Suprapubic skin (tissue), 4 donors: ENCODE results near the gene IP6K1. TPM values are rescaled to one million over a fixed set of nuclear protein-coding genes. Genes with fewer than 3 reads are reported as not detected.
"Not testable (repeated sequence)": the region's sequence is repeated elsewhere in the genome, so short reads cannot be mapped to it uniquely, and the experiment has no call there.

ENCODE experiments used
- DNase-seq, 2 donors: peaks; one replicate each; pipeline ENCODE4 v3.0.0-alpha.2; 2019; ENCODE audit warnings: low spot score in 2 of 2
- H3K27ac ChIP-seq: fragments of 200-600 bp; sonication (generic); one replicate; pipeline ENCODE4 v1.5.1; 2019
- H3K27me3 ChIP-seq: fragments of 200-600 bp; sonication (generic); one replicate; pipeline ENCODE4 v1.5.1; 2019
- H3K36me3 ChIP-seq: fragments of 200-600 bp; sonication (generic); one replicate; pipeline ENCODE4 v1.5.1; 2019
- H3K4me1 ChIP-seq: fragments of 200-600 bp; sonication (generic); one replicate; pipeline ENCODE4 v1.5.1; 2019
- H3K4me3 ChIP-seq: fragments of 200-600 bp; sonication (generic); one replicate; pipeline ENCODE4 v1.5.1; 2019; ENCODE audit warnings: mild to moderate bottlenecking
- H3K9me3 ChIP-seq: fragments of 200-600 bp; sonication (generic); one replicate; pipeline ENCODE4 v1.5.1; 2019
- EP300 ChIP-seq: sonication (generic); formaldehyde crosslinking; IDR thresholded peaks from one replicate; pipeline ENCODE4 v1.6.1; 2017; ENCODE audit warnings: antibody characterized with exemption
- POLR2A ChIP-seq, 2 donors: fragments of 450-650 bp; IDR thresholded peaks; one replicate each; pipeline ENCODE4 v1.6.1; 2017; ENCODE audit warnings: antibody characterized with exemption in 2 of 2, mild to moderate bottlenecking in 2 of 2, moderate library complexity in 2 of 2
- POLR2AphosphoS5 ChIP-seq, 3 donors: sonication (generic); formaldehyde crosslinking; IDR thresholded peaks; one replicate each; pipeline ENCODE4 v1.6.1; 2017; ENCODE audit warnings: antibody characterized with exemption in 3 of 3
- WGBS: methylation state at CpG from one replicate; pipeline ENCODE4 v1.1.5; 2018; 5-methylcytosine and 5-hydroxymethylcytosine counted together
- total RNA-seq, 4 donors: library from RNA; depleted of rRNA; stranded (reverse); fragments of >200 nt; gene quantifications; one replicate each; pipeline ENCODE4 v1.1.0, GENCODE V29; 2016
- TF ChIP-seq, protein P1 (sequence below), 2 donors: fragments of 200-600 bp in 1 of 2; fragments of 450-650 bp in 1 of 2; sonication (generic) in 1 of 2; IDR thresholded peaks; one replicate each; pipeline ENCODE4 v1.5.1; 2016 to 2019; ENCODE audit warnings: antibody characterized with exemption in 2 of 2, mild to moderate bottlenecking in 1 of 2, moderate library complexity in 1 of 2

Gene IP6K1
- total RNA-seq, 4 donors from 2014 or later, result 39.5 to 57.3 (median 53.2) TPM

DNA sequence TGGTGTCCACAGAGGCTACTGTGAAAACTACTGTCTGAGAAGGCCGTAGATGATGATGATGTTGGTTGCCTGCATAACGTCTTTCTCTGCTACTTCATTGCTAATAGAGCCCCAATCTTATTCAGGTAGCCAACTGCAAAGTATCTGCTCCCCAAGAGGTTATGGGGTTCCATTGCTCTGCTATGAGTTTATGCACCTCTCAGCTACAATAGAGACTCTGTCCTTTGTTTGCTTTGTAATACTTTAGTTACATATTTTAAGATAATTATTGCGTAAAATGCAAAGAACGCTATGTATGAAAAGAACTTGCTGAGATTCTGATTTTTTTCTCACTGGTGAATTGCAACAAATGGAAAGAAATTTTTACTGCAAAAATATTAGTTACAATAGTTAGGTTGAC, 34.8 kb downstream of the IP6K1 start:
- no peak for DNase-seq
- Histone ChIP-seq H3K27ac (no peak overlapping the region), H3K9me3 (no peaks in the 10 kb centered on the region), H3K4me3 (no peak overlapping the region), H3K4me1 (peaks cover 15% of the 10 kb centered on the region), H3K27me3 (no peaks in the 10 kb centered on the region), H3K36me3 (peaks cover 17% of the 10 kb centered on the region)
- no peak for TF ChIP-seq EP300
- no peak for TF ChIP-seq POLR2AphosphoS5 (IDR thresholded peaks at IDR 0.05)
- TF ChIP-seq POLR2A (IDR thresholded peaks at IDR 0.05), result no peak
- TF ChIP-seq, protein P1, sequence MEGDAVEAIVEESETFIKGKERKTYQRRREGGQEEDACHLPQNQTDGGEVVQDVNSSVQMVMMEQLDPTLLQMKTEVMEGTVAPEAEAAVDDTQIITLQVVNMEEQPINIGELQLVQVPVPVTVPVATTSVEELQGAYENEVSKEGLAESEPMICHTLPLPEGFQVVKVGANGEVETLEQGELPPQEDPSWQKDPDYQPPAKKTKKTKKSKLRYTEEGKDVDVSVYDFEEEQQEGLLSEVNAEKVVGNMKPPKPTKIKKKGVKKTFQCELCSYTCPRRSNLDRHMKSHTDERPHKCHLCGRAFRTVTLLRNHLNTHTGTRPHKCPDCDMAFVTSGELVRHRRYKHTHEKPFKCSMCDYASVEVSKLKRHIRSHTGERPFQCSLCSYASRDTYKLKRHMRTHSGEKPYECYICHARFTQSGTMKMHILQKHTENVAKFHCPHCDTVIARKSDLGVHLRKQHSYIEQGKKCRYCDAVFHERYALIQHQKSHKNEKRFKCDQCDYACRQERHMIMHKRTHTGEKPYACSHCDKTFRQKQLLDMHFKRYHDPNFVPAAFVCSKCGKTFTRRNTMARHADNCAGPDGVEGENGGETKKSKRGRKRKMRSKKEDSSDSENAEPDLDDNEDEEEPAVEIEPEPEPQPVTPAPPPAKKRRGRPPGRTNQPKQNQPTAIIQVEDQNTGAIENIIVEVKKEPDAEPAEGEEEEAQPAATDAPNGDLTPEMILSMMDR (IDR thresholded peaks at IDR 0.05), result no peak
- 96% methylated on average over 4 of the region's 4 CpGs for WGBS

DNA sequence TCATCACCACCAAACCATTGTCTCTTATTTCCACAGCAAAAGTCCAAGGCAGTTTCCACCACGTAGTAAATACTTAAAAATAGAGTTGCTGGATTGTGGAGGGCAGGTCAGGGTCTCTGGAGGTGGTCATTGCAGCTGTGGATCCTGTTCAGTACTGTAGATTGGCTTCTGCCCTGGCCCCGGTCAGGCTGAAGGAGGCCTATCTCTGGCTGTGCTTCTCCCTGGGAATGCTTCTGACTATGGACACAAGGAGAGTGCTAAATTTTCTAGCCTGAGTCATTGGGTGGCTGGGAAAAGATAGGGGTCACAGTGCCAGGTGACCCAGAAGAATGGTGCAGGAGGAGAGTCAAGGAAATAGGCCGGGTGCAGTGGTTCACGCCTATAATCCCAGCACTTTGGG, 36.3 kb downstream of the IP6K1 start:
- no peaks in the 10 kb centered on the region for H3K9me3 ChIP-seq
- H3K27ac ChIP-seq, result no peak overlapping the region
- H3K4me1 ChIP-seq, result peaks cover 11% of the 10 kb centered on the region
- no peak for DNase-seq
- TF ChIP-seq, protein P1 (IDR thresholded peaks at IDR 0.05), result no peak
- TF ChIP-seq POLR2A (IDR thresholded peaks at IDR 0.05) (no peak), POLR2AphosphoS5 (IDR thresholded peaks at IDR 0.05) (no peak), EP300 (no peak)
- H3K4me3 ChIP-seq, result no peak overlapping the region
- 97% methylated on average over 4 of the region's 4 CpGs for WGBS
- no peaks in the 10 kb centered on the region for H3K27me3 ChIP-seq
- H3K36me3 ChIP-seq, result peaks cover 17% of the 10 kb centered on the region

DNA sequence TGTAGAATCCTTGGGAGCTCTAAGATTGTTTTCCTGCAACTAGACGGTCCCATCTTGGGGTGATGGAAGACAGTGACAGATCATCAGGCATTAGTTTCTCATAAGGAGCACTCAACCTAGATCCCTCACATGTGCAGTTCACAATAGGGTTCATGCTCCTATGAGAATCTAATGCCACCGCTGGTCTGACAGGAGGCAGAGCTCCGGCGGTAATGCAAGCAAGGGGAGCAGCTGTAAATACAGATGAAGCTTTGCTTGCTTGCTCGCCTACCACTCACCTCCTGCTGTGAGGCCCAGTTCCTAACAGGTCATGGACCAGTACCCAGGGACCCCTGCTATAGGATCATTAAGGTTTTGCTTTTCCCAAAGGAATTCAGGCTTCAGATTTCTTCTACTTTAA, 37.5 kb downstream of the IP6K1 start:
- not testable (repeated sequence) for H3K27me3 ChIP-seq
- 95% methylated on average over 5 of the region's 5 CpGs for WGBS

DNA sequence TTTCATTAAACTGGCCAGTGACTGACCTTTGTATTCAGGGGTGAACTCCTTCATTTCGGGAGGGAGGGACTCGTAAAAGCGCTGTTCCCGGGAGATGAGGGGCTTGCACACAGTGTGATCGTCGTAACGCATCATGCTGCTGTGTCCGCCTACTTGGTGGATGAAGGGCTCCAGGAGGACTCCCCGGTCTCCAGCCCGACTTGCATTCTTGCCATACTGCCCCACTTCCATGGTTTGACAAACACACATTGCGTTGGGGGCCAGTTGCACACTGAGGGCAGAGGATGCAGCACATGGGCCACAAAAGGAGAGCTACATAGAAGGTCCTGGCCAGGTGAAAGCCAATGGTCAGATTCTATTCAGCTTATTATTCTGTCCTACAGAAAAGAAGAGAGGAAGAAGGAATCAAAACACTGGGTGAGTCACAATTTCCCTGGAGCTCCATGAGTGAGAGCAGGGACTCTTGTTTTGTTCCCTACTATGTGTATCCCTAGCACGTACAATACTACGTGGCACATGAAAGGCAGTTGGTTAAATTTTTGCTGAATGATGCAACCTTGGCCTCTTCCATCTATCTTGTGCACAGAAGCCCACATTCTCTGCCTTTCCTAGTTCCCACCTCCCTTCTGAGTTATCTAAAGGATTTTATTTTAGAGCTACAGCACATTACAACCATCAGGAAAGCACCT, 38.4 kb downstream of the IP6K1 start:
- peaks cover 25% of the 10 kb centered on the region for H3K36me3 ChIP-seq
- no peaks in the 10 kb centered on the region for H3K27me3 ChIP-seq
- no peaks in the 10 kb centered on the region for H3K9me3 ChIP-seq
- WGBS, result 86% methylated on average over 13 of the region's 13 CpGs
- no peak for TF ChIP-seq EP300
- TF ChIP-seq, protein P1 (IDR thresholded peaks at IDR 0.05), result no peak
- no peak for TF ChIP-seq POLR2AphosphoS5 (IDR thresholded peaks at IDR 0.05)
- no peak for TF ChIP-seq POLR2A (IDR thresholded peaks at IDR 0.05)
- no peak overlapping the region for H3K4me3 ChIP-seq
- no peaks in the 10 kb centered on the region for H3K4me1 ChIP-seq
- DNase-seq, result no peak
- H3K27ac ChIP-seq, result no peak overlapping the region

More for the DNA sequence above, 37.5 kb downstream of the IP6K1 start:
- peaks cover 17% of the 10 kb centered on the region for H3K36me3 ChIP-seq
- H3K27ac ChIP-seq, H3K4me3 ChIP-seq, DNase-seq, H3K9me3 ChIP-seq, H3K4me1 ChIP-seq: not testable (repeated sequence)

DNA sequence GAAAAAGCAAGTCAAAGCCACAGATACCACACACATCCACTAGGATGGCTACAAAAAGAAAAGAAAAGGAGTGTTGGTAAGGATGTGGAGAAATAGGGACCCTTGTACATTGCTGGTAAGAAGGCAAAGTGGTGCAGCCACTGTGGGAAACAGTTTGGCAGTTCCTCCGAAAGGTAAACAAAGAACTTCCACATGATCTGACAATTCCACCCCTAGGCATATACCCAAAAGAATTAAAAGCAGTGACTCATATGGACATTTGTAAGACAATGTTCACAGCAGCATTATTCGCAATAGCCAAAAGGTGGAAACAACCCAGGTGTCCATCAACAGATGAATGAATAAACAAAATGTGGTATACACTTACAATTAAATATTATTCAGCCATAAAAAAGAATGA, 40.4 kb downstream of the IP6K1 start:
- TF ChIP-seq POLR2AphosphoS5 (IDR thresholded peaks at IDR 0.05) (no peak), EP300 (no peak), POLR2A (IDR thresholded peaks at IDR 0.05) (no peak)
- TF ChIP-seq, protein P1 (IDR thresholded peaks at IDR 0.05), result no peak
- Histone ChIP-seq H3K27me3 (no peaks in the 10 kb centered on the region), H3K27ac (no peak overlapping the region), H3K9me3 (no peaks in the 10 kb centered on the region), H3K4me1 (no peaks in the 10 kb centered on the region), H3K36me3 (peaks cover 25% of the 10 kb centered on the region), H3K4me3 (no peak overlapping the region)
- DNase-seq, result no peak
- WGBS, result 68% methylated on average over 2 of the region's 2 CpGs

DNA sequence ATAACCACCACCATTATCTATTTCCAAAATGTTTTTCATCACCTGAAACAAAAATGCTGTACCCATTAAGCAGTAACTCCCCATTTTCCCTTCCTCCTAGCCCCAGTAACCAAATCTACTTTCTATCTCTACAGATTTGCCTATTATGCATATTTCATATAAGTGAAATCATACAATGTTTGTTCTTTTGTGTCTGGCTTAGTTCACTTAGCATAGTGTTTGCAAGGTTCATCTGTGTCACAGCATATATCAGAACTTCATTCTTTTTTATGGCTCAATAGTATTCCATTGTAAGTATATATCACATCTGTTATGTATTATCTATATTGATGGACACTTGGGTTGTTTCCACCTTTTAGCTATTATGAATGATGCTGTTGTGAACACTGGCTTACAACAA, 45.9 kb downstream of the IP6K1 start:
- H3K4me3 ChIP-seq, result no peak overlapping the region
- no peaks in the 10 kb centered on the region for H3K4me1 ChIP-seq
- peaks cover 39% of the 10 kb centered on the region for H3K36me3 ChIP-seq
- no peak for DNase-seq
- H3K27ac ChIP-seq, result no peak overlapping the region
- no peaks in the 10 kb centered on the region for H3K27me3 ChIP-seq
- H3K9me3 ChIP-seq, result no peaks in the 10 kb centered on the region
- TF ChIP-seq POLR2A (IDR thresholded peaks at IDR 0.05) (no peak), EP300 (no peak), POLR2AphosphoS5 (IDR thresholded peaks at IDR 0.05) (no peak)
- TF ChIP-seq, protein P1 (IDR thresholded peaks at IDR 0.05), result no peak
